Activated B cell treated with CpG ODN at 0.5 μM for 24 hours (primary cell): ENCODE results near the gene MICALL1. TPM values are rescaled to one million over a fixed set of nuclear protein-coding genes. Genes with fewer than 3 reads are reported as not detected.

Experiments
- ATAC-seq: fragments of 200-7000 bp; cut with Tn5 transposase; one replicate; pipeline ENCODE4 v1.10.0; 2021; ENCODE audit warnings: low read depth, mild to moderate bottlenecking, moderate library complexity
- CTCF ChIA-PET: fragments of 350-600 bp; sonication (Branson Sonifier 250); formaldehyde crosslinking; loops from one replicate; lab custom pipeline; 2021; ENCODE audit warnings: antibody characterized with exemption; lab: Charles Lee
- POLR2A ChIA-PET: fragments of 350-600 bp; sonication (Branson Sonifier 250); formaldehyde crosslinking; loops from one replicate; lab custom pipeline; 2021; ENCODE audit warnings: antibody characterized with exemption; lab: Charles Lee
- DNase-seq: peaks from one replicate; pipeline ENCODE4 v3.0.0; 2022
- H3K27ac Mint-ChIP-seq: one replicate; pipeline ENCODE4 v1.8.0; 2020; ENCODE audit warnings: mixed read lengths
- H3K27me3 Mint-ChIP-seq: one replicate; pipeline ENCODE4 v1.8.0; 2021; ENCODE audit warnings: mixed read lengths
- H3K36me3 Mint-ChIP-seq: one replicate; pipeline ENCODE4 v1.8.0; 2021; ENCODE audit warnings: low read depth, mixed read lengths
- H3K4me1 Mint-ChIP-seq: one replicate; pipeline ENCODE4 v1.8.0; 2021; ENCODE audit warnings: mixed read lengths
- H3K4me3 Mint-ChIP-seq: one replicate; pipeline ENCODE4 v1.8.0; 2020; ENCODE audit warnings: mild to moderate bottlenecking, mixed read lengths
- H3K9me3 Mint-ChIP-seq: one replicate; pipeline ENCODE4 v1.8.0; 2020; ENCODE audit warnings: mixed read lengths
- intact Hi-C: fragments of 100-400 bp; cut with micrococcal nuclease; formaldehyde crosslinking; loops from one replicate; pipeline ENCODE4 v1.15.1; 2024
- total RNA-seq: library from RNA; stranded (reverse); gene quantifications from 2 replicates; pipeline ENCODE4 v1.2.3, GENCODE V29; 2022
- TF ChIP-seq, protein P1 (sequence below): fragments of 200-600 bp; IDR thresholded peaks from one replicate; pipeline ENCODE4 v1.8.0; 2022; ENCODE audit warnings: antibody characterized with exemption, mild to moderate bottlenecking

The MICALL1 gene
- total RNA-seq, 1 donor from 2014 or later = 27.6 TPM

GRCh38 chr22:37967637-37968451 is 61.7 kb downstream of the MICALL1 start:
- ATAC-seq (no peak), DNase-seq (no peak)
- ChIA-PET CTCF (interaction anchor here (0.6 to 1.3 kb wide), 2 partner anchors 62 to 93 kb away, joined by 3 to 6 read pairs; partner anchors contain the start of gene MICALL1), POLR2A (interaction anchor here (0.6 kb wide), 1 partner anchor 1474 kb away, joined by 16 read pairs; no protein-coding TSS in a partner anchor)
- TF ChIP-seq, protein P1, sequence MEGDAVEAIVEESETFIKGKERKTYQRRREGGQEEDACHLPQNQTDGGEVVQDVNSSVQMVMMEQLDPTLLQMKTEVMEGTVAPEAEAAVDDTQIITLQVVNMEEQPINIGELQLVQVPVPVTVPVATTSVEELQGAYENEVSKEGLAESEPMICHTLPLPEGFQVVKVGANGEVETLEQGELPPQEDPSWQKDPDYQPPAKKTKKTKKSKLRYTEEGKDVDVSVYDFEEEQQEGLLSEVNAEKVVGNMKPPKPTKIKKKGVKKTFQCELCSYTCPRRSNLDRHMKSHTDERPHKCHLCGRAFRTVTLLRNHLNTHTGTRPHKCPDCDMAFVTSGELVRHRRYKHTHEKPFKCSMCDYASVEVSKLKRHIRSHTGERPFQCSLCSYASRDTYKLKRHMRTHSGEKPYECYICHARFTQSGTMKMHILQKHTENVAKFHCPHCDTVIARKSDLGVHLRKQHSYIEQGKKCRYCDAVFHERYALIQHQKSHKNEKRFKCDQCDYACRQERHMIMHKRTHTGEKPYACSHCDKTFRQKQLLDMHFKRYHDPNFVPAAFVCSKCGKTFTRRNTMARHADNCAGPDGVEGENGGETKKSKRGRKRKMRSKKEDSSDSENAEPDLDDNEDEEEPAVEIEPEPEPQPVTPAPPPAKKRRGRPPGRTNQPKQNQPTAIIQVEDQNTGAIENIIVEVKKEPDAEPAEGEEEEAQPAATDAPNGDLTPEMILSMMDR = no peak
- H3K36me3 Mint-ChIP-seq = peaks cover 55% of the 10 kb centered on the region
- H3K4me3 Mint-ChIP-seq = no peak overlapping the region
- no peak overlapping the region for H3K27ac Mint-ChIP-seq
- no peaks in the 10 kb centered on the region for H3K9me3 Mint-ChIP-seq
- intact Hi-C loops = no loop called here
- H3K27me3 Mint-ChIP-seq = no peaks in the 10 kb centered on the region
- no peaks in the 10 kb centered on the region for H3K4me1 Mint-ChIP-seq

GRCh38 chr22:37968452-37969251 is 62.6 kb downstream of the MICALL1 start:
- no peaks in the 10 kb centered on the region for H3K27me3 Mint-ChIP-seq
- ATAC-seq = no peak
- no peak overlapping the region for H3K4me3 Mint-ChIP-seq
- no peak for DNase-seq
- ChIA-PET CTCF (interaction anchor here (1.3 kb wide), 1 partner anchor 63 kb away, joined by 6 read pairs; the partner anchor contains the start of gene MICALL1), POLR2A (interaction anchor here (0.6 kb wide), 1 partner anchor 1473 kb away, joined by 16 read pairs; no protein-coding TSS in a partner anchor)
- H3K36me3 Mint-ChIP-seq = peaks cover 58% of the 10 kb centered on the region
- TF ChIP-seq, protein P1 = no peak
- H3K4me1 Mint-ChIP-seq = no peaks in the 10 kb centered on the region
- intact Hi-C loops = no loop called here
- no peaks in the 10 kb centered on the region for H3K9me3 Mint-ChIP-seq
- no peak overlapping the region for H3K27ac Mint-ChIP-seq

DNA sequence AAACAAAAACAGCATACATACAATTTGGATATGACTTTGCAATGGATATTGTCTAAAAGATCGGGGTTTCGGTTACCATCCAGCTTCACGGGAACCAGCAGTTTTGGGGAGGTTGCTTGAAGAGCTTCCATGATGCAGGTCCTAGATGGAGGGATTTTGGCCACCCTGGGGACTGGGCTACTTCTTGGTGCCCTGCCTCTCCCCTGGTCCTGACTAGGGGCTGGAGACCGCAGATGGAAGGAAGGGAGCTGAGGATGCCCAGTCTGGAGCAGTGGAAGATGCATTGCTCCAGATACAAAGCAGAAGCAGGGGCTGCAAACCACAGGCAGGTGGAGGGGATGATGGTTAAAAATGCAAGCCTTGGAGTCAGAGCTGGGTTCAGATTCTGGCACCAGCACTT is 64.8 kb downstream of the MICALL1 start:
- H3K36me3 Mint-ChIP-seq = peaks cover 58% of the 10 kb centered on the region
- no peak overlapping the region for H3K27ac Mint-ChIP-seq
- ATAC-seq (no peak), DNase-seq (no peak)
- ChIA-PET POLR2A (no interaction called here), CTCF (no interaction called here)
- H3K9me3 Mint-ChIP-seq = no peaks in the 10 kb centered on the region
- no peak overlapping the region for H3K4me3 Mint-ChIP-seq
- H3K27me3 Mint-ChIP-seq = no peaks in the 10 kb centered on the region
- TF ChIP-seq, protein P1 = no peak
- H3K4me1 Mint-ChIP-seq = no peaks in the 10 kb centered on the region
- intact Hi-C loops = no loop called here

DNA sequence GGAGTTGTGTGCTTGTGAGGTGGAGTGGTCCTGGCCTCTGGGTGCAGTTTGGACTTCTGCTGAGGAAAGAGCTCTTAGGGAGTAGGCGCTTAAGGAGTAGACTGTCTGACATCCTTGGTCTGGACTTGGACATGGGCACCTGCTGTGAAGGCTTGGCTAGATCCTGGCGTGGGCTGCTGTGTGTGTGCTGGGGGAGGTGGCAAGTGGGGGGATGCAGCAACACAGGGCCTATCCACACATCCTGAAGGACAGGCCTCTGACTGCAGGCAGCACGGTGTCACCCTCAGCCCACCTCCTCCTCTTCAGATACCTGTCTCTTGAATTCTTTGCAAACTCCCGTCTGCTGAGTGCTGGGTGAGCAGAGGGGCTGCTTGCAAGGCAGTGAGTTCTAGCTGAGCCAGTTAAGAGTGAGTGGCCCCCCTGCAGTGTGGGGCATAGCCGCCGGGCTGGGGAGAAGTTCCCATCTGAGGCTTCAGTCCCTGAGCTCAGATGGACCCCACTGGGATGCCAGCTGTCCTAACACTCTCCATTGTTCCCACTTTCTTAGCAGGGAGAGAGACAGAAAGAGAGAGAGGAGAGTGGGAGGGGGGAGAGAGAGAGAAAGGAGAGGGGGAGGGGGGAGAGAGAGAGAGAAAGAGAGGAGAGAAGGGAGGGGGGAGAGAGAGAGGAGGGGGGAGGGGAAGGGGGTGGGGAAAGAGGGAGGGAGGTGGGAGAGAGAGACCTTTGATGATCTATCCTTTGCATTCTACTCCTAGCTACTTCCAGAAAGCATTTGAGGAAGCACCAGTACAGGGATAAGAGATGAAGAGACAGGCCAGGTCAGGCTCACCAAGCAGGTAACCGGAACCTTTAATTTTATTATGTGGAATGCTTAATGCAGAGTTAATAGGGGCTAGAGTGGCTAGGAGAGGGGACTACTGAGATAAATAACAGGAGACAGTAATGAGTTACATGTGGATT is 65.7 kb downstream of the MICALL1 start:
- H3K27ac Mint-ChIP-seq = no peak overlapping the region
- peaks cover 58% of the 10 kb centered on the region for H3K36me3 Mint-ChIP-seq
- ChIA-PET POLR2A (no interaction called here), CTCF (no interaction called here)
- no peaks in the 10 kb centered on the region for H3K27me3 Mint-ChIP-seq
- no peaks in the 10 kb centered on the region for H3K4me1 Mint-ChIP-seq
- DNase-seq (no peak), ATAC-seq (no peak)
- no peak overlapping the region for H3K4me3 Mint-ChIP-seq
- no peaks in the 10 kb centered on the region for H3K9me3 Mint-ChIP-seq
- intact Hi-C loops = no loop called here
- TF ChIP-seq, protein P1 = no peak
